Thoracic aorta (tissue), 2 donors: Measurements from ENCODE around the gene PNP. TPM values are rescaled to one million over a fixed set of nuclear protein-coding genes. Genes with fewer than 3 reads are reported as not detected.
"Not testable (repeated sequence)": the region's sequence is repeated elsewhere in the genome, so short reads cannot be mapped to it uniquely, and the experiment has no call there.

Source experiments
- ATAC-seq: fragments of 150-250 bp; one replicate; pipeline ENCODE4 v1.8.0; 2017; ENCODE audit warnings: low read depth; ENCODE audit not compliant: insufficient number of reproducible peaks, low FRiP score
- DNase-seq: peaks from one replicate; pipeline ENCODE4 v3.0.0-alpha.2; 2020; ENCODE audit warnings: low spot score
- H3K27ac ChIP-seq, 2 donors: fragments of 200-600 bp; sonication (generic); 1 replicate in 1 of 2; 2 replicates in 1 of 2; pipeline ENCODE4 v1.5.1; 2016; ENCODE audit warnings: mild to moderate bottlenecking in 2 of 2, moderate library complexity in 2 of 2
- H3K27me3 ChIP-seq: fragments of 200-600 bp; sonication (generic); replicated peaks from 2 replicates; pipeline ENCODE4 v1.6.0; 2016; ENCODE audit warnings: mild to moderate bottlenecking; ENCODE audit not compliant: insufficient read depth
- H3K36me3 ChIP-seq: fragments of 200-600 bp; sonication (generic); one replicate; pipeline ENCODE4 v1.5.1; 2016
- H3K4me1 ChIP-seq, 2 donors: fragments of 200-600 bp; sonication (generic); 1 replicate in 1 of 2; 2 replicates in 1 of 2; pipeline versions ENCODE4 v1.5.1 to v1.6.0; 2016; ENCODE audit warnings: low read depth in 2 of 2, mild to moderate bottlenecking in 1 of 2; ENCODE audit not compliant: control insufficient read depth in 1 of 2
- H3K4me3 ChIP-seq: fragments of 200-600 bp; sonication (generic); 2 replicates; pipeline ENCODE4 v1.5.1; 2016; ENCODE audit warnings: mild to moderate bottlenecking
- H3K9me3 ChIP-seq: fragments of 200-600 bp; sonication (generic); 2 replicates; pipeline ENCODE4 v1.5.1; 2016
- total RNA-seq, 2 donors: library from RNA; depleted of rRNA; stranded (reverse); fragments of >200 nt; gene quantifications; one replicate each; pipeline versions ENCODE4 v1.1.0 to v1.2.3, GENCODE V29; 2016
- TF ChIP-seq, protein P1 (sequence below): fragments of 200-600 bp; sonication (generic); IDR thresholded peaks from one replicate; pipeline ENCODE4 v1.5.1; 2019; ENCODE audit warnings: antibody characterized with exemption

Gene PNP
- total RNA-seq, 2 donors from 2014 or later: 42.4 to 170 TPM

DNA sequence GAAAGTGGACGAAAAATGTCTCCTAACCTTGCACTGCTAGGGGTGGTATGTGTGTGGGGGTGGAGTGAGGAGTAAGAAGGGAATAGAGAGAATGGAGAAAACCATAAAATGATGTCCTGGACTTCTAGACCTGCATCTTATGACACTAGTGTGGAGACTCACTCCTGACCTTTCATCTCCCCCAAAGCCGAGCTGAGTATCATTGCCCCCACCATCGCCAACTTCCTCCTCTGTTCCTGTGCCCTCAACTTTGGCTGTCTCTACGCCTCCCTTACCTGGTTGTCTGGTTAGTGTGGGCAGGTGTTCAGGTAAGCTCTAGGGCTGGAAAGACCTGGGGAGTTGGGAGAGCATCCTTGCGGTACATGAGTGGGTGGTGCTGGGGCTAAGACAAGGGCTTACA, 28.7 kb upstream of the PNP start:
- ATAC-seq (no peak), DNase-seq (no peak)
- TF ChIP-seq, protein P1, sequence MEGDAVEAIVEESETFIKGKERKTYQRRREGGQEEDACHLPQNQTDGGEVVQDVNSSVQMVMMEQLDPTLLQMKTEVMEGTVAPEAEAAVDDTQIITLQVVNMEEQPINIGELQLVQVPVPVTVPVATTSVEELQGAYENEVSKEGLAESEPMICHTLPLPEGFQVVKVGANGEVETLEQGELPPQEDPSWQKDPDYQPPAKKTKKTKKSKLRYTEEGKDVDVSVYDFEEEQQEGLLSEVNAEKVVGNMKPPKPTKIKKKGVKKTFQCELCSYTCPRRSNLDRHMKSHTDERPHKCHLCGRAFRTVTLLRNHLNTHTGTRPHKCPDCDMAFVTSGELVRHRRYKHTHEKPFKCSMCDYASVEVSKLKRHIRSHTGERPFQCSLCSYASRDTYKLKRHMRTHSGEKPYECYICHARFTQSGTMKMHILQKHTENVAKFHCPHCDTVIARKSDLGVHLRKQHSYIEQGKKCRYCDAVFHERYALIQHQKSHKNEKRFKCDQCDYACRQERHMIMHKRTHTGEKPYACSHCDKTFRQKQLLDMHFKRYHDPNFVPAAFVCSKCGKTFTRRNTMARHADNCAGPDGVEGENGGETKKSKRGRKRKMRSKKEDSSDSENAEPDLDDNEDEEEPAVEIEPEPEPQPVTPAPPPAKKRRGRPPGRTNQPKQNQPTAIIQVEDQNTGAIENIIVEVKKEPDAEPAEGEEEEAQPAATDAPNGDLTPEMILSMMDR: no peak
- H3K9me3 ChIP-seq: no peaks in the 10 kb centered on the region
- no peak overlapping the region for H3K27ac ChIP-seq
- H3K4me1 ChIP-seq: peaks cover 0 to under 1% of the 10 kb centered on the region in 2 donors
- H3K36me3 ChIP-seq: no peaks in the 10 kb centered on the region
- no peak overlapping the region for H3K4me3 ChIP-seq
- no peaks in the 10 kb centered on the region for H3K27me3 ChIP-seq

DNA sequence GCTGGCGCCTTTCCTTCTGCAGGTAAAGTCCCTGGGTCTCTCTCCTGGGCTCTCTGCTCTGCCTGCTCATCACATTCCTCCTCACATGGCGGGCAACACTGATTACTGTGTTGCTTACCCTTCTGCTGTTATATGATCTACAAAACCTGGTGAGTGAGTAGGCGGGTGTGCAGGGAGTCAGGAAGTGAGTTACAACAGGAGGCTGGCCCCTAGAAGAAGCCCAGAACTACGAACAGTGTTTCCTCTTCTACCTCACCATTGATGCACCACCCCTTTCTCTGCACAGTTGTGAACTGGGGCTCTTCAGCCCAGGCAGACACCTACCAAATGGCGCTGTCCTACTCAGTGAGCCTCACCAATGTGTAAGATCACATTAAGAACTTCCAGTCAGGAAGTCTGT, 28.3 kb upstream of the PNP start:
- Histone ChIP-seq H3K4me1 (no peaks in the 10 kb centered on the region), H3K27me3 (no peaks in the 10 kb centered on the region), H3K36me3 (no peaks in the 10 kb centered on the region), H3K27ac (no peak overlapping the region), H3K9me3 (no peaks in the 10 kb centered on the region), H3K4me3 (no peak overlapping the region)
- DNase-seq (no peak), ATAC-seq (no peak)
- TF ChIP-seq, protein P1: no peak

DNA sequence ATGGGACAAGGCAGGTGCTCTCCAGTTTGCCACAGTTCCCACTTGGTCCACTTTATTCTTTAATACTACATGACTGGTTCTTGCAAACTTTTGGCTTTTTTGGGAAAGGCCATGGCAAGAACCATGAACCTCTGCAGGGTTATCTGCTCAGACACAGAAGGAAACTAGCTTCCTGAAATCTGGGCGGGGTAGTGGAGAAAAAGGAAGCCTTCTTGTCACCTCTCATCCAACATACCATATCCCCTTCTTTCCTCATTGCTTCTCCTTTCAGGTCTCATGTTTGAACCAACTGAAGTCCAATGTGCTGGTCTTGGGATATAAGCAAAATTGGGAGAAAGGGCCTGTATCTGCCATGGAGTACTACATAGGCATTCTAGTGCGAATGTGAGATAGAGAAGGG, 27.7 kb upstream of the PNP start:
- TF ChIP-seq, protein P1: no peak
- ATAC-seq: no peak
- H3K4me3 ChIP-seq: no peak overlapping the region

DNA sequence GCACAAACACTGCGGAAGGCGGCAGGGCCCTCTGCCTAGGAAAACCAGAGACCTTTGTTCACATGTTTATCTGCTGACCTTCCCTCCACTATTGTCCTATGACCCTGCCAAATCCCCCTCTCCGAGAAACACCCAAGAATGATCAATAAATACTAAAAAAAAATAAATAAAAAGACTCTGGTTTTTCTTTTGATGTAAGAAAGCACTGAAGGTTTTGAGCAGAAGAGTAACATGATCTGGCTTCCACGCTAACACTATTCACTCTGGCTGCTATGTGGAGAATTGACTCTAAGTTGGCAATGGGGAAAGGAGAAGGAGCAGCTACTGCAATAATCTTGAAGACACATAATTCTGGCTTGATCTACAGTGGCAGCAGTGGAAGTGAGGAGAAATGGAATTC, 25.6 kb upstream of the PNP start:
- H3K27me3 ChIP-seq, ATAC-seq, DNase-seq, H3K4me3 ChIP-seq, H3K27ac ChIP-seq, H3K4me1 ChIP-seq, H3K9me3 ChIP-seq: not testable (repeated sequence)
- H3K36me3 ChIP-seq: peaks cover 25% of the 10 kb centered on the region

More for the DNA sequence above, 27.7 kb upstream of the PNP start:
- no peaks in the 10 kb centered on the region for H3K4me1 ChIP-seq
- DNase-seq: no peak
- H3K9me3 ChIP-seq: no peaks in the 10 kb centered on the region
- no peaks in the 10 kb centered on the region for H3K27me3 ChIP-seq
- no peak overlapping the region for H3K27ac ChIP-seq
- H3K36me3 ChIP-seq: peaks cover 4% of the 10 kb centered on the region

DNA sequence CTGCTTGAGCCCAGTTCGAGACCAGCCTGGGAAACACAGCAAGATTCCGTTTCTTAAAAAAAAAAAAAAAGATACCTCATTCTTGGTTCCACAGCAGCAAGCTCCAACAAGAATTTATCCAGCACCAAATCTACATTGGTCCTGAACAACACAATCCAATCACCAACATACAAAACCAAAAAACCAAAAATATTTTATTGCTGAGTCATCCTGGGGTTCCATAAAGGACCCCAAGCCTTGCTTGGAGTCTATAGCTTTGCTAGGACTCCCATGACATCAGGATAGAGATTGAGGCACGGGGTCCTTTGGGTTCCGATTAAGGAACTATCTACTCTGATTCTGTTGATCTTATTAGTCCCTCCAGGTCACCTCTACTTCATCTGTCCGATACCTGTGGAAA, 22.3 kb upstream of the PNP start:
- Histone ChIP-seq H3K4me3 (no peak overlapping the region), H3K36me3 (peaks cover 49% of the 10 kb centered on the region), H3K9me3 (no peaks in the 10 kb centered on the region), H3K27ac (no peak overlapping the region), H3K27me3 (no peaks in the 10 kb centered on the region), H3K4me1 (no peaks in the 10 kb centered on the region)
- DNase-seq (no peak), ATAC-seq (no peak)
- TF ChIP-seq, protein P1: no peak

DNA sequence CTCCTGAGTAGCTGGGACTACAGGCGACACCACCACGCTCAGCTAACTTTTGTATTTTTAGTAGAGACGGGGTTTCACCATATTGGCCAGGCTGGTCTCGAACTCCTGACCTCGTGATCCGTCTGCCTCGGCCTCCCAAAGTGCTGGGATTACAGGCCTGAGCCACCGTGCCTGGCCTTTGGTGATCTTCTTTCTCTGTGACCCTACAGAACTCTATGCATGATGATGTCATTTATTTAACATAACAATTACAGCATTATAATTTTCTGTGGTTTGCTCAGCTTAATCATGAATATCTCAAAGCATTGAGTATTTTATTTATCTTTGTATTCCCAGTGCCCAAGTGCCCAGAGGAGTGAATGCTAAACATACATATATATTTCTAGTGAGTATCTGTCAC, 16.4 kb upstream of the PNP start:
- not testable (repeated sequence) for H3K9me3 ChIP-seq, ATAC-seq, H3K27ac ChIP-seq, H3K27me3 ChIP-seq, DNase-seq, H3K4me3 ChIP-seq
- Histone ChIP-seq H3K36me3 (peaks cover 46% of the 10 kb centered on the region), H3K4me1 (peaks cover 23 to 24% of the 10 kb centered on the region in 2 donors)
